A172 (cell line): Measurements from ENCODE around the gene RPS3. TPM values are rescaled to one million over a fixed set of nuclear protein-coding genes. Genes with fewer than 3 reads are reported as not detected.
"Not testable (repeated sequence)": the region's sequence is repeated elsewhere in the genome, so short reads cannot be mapped to it uniquely, and the experiment has no call there.

Source experiments
- DNase-seq: peaks from one replicate; pipeline ENCODE4 v3.0.0-alpha.2; 2015; ENCODE audit warnings: low spot score
- total RNA-seq: library from RNA; depleted of rRNA; stranded (reverse); fragments of >200 nt; shearing (Covaris generic); gene quantifications from 2 replicates; pipeline ENCODE4 v1.2.3, GENCODE V29; 2014; rRNA removed

The RPS3 gene
- 1,638 and 1,693 TPM in 2 replicates for total RNA-seq

- DNase-seq: peak; percentile 87
Measured at GRCh38 chr11:75399344-75400145, at the start of gene RPS3. Gene RPS3, plus strand, starts transcription at chr11:75399518. Its CDS starts 30 bp downstream, at chr11:75399548.

GRCh38 chr11:75349521-75350116 lies 49.7 kb upstream of the RPS3 start:
- no peak for DNase-seq

- DNase-seq: no peak
Measured at GRCh38 chr11:75350122-75350742, 49.1 kb upstream of the RPS3 start.

- no peak for DNase-seq
Measured at GRCh38 chr11:75350743-75351540, 48.4 kb upstream of the RPS3 start.

GRCh38 chr11:75351541-75351790 lies 47.9 kb upstream of the RPS3 start, which contains the start of gene ARRB1:
Gene ARRB1, minus strand, starts transcription at chr11:75351661. Its CDS starts 54 bp downstream, at chr11:75351607.
- DNase-seq: no peak

GRCh38 chr11:75351791-75352587 lies 47.3 kb upstream of the RPS3 start:
- no peak for DNase-seq

GRCh38 chr11:75352588-75353206 lies 46.6 kb upstream of the RPS3 start:
- no peak for DNase-seq

- no peak for DNase-seq
Measured at GRCh38 chr11:75355051-75355450, 44.3 kb upstream of the RPS3 start.

- no peak for DNase-seq
Measured at GRCh38 chr11:75356613-75357012, 42.7 kb upstream of the RPS3 start.

- not testable (repeated sequence) for DNase-seq
Measured at GRCh38 chr11:75362285-75362684, 37.0 kb upstream of the RPS3 start.

GRCh38 chr11:75365711-75366181 lies 33.6 kb upstream of the RPS3 start:
- no peak for DNase-seq

GRCh38 chr11:75366826-75367225 lies 32.5 kb upstream of the RPS3 start:
- DNase-seq: not testable (repeated sequence)

- no peak for DNase-seq
Measured at GRCh38 chr11:75369560-75370255, 29.6 kb upstream of the RPS3 start.

- DNase-seq: peak; percentile 80
Measured at GRCh38 chr11:75371949-75372876, 27.1 kb upstream of the RPS3 start.

- DNase-seq: no peak
Measured at GRCh38 chr11:75373201-75373600, 26.1 kb upstream of the RPS3 start.

GRCh38 chr11:75374646-75375045 lies 24.7 kb upstream of the RPS3 start:
- DNase-seq: no peak

- no peak for DNase-seq
Measured at GRCh38 chr11:75375626-75376025, 23.7 kb upstream of the RPS3 start.

GRCh38 chr11:75376175-75376574 lies 23.1 kb upstream of the RPS3 start:
- no peak for DNase-seq

- DNase-seq: not testable (repeated sequence)
Measured at GRCh38 chr11:75378776-75379175, 20.5 kb upstream of the RPS3 start.
